HEK293 (cell line): ENCODE results near the gene MTOR.

Experiments
- BCL6B ChIP-seq: fragments of 450-650 bp; formaldehyde crosslinking; IDR thresholded peaks from 2 replicates; pipeline ENCODE4 v1.5.1; 2017; ENCODE audit warnings: missing biosample characterization, missing genetic modification characterization
- PRDM4 ChIP-seq: fragments of 450-650 bp; formaldehyde crosslinking; IDR thresholded peaks from 2 replicates; pipeline ENCODE4 v1.5.1; 2017; ENCODE audit warnings: missing biosample characterization, missing genetic modification characterization
- SCRT1 ChIP-seq: fragments of 450-650 bp; formaldehyde crosslinking; IDR thresholded peaks from 2 replicates; pipeline ENCODE4 v1.5.1; 2016; ENCODE audit warnings: missing biosample characterization, missing genetic modification characterization, borderline replicate concordance
- SCRT2 ChIP-seq: fragments of 450-650 bp; formaldehyde crosslinking; IDR thresholded peaks from 2 replicates; pipeline ENCODE4 v1.5.1; 2016; ENCODE audit warnings: missing biosample characterization, missing genetic modification characterization
- TRIM28 ChIP-seq: IDR thresholded peaks from 2 replicates; pipeline ENCODE4 v1.6.1; 2011; ENCODE audit warnings: low read length, control low read depth, borderline replicate concordance
- YY1 ChIP-seq: fragments of 450-650 bp; formaldehyde crosslinking; IDR thresholded peaks from 2 replicates; pipeline ENCODE4 v1.5.1; 2018; ENCODE audit warnings: missing biosample characterization, missing genetic modification characterization
- ZBTB11 ChIP-seq: fragments of 450-650 bp; formaldehyde crosslinking; conservative IDR thresholded peaks from 2 replicates; pipeline ENCODE4 v1.5.1; 2016; ENCODE audit warnings: low read depth, missing biosample characterization, missing genetic modification characterization
- ZBTB20 ChIP-seq: fragments of 450-650 bp; formaldehyde crosslinking; IDR thresholded peaks from 2 replicates; pipeline ENCODE4 v1.5.1; 2016; ENCODE audit warnings: missing biosample characterization, missing genetic modification characterization
- ZNF140 ChIP-seq: fragments of 450-650 bp; formaldehyde crosslinking; IDR thresholded peaks from 2 replicates; pipeline ENCODE4 v1.5.1; 2016; ENCODE audit warnings: missing biosample characterization, missing genetic modification characterization
- ZNF174 ChIP-seq: fragments of 450-650 bp; formaldehyde crosslinking; IDR thresholded peaks from 2 replicates; pipeline ENCODE4 v1.5.0; 2017; ENCODE audit warnings: missing biosample characterization, mild to moderate bottlenecking, missing genetic modification characterization
- ZNF2 ChIP-seq: fragments of 450-650 bp; formaldehyde crosslinking; IDR thresholded peaks from 2 replicates; pipeline ENCODE4 v1.5.1; 2016; ENCODE audit warnings: missing biosample characterization, missing genetic modification characterization
- ZNF223 ChIP-seq: fragments of 450-650 bp; formaldehyde crosslinking; IDR thresholded peaks from 2 replicates; pipeline ENCODE4 v1.5.1; 2016; ENCODE audit warnings: missing biosample characterization, missing genetic modification characterization
- ZNF26 ChIP-seq: fragments of 450-650 bp; formaldehyde crosslinking; IDR thresholded peaks from 2 replicates; pipeline ENCODE4 v1.5.1; 2016; ENCODE audit warnings: missing biosample characterization, missing genetic modification characterization
- ZNF266 ChIP-seq: fragments of 450-650 bp; formaldehyde crosslinking; IDR thresholded peaks from 2 replicates; pipeline ENCODE4 v1.5.1; 2016; ENCODE audit warnings: missing biosample characterization, missing genetic modification characterization, low read depth
- ZNF302 ChIP-seq: fragments of 450-650 bp; formaldehyde crosslinking; IDR thresholded peaks from 2 replicates; pipeline ENCODE4 v1.5.1; 2016; ENCODE audit warnings: missing biosample characterization, missing genetic modification characterization, low read depth
- ZNF449 ChIP-seq: fragments of 450-650 bp; formaldehyde crosslinking; IDR thresholded peaks from 2 replicates; pipeline ENCODE4 v1.5.1; 2017; ENCODE audit warnings: missing biosample characterization, mild to moderate bottlenecking, missing genetic modification characterization, moderate library complexity
- ZNF488 ChIP-seq: fragments of 450-650 bp; formaldehyde crosslinking; IDR thresholded peaks from 2 replicates; pipeline ENCODE4 v1.5.1; 2016; ENCODE audit warnings: missing biosample characterization, missing genetic modification characterization
- ZNF560 ChIP-seq: fragments of 450-650 bp; formaldehyde crosslinking; IDR thresholded peaks from 2 replicates; pipeline ENCODE4 v1.5.1; 2017; ENCODE audit warnings: missing biosample characterization, missing genetic modification characterization, borderline replicate concordance
- ZNF624 ChIP-seq: fragments of 450-650 bp; formaldehyde crosslinking; IDR thresholded peaks from 2 replicates; pipeline ENCODE4 v1.5.1; 2017; ENCODE audit warnings: missing biosample characterization, missing genetic modification characterization
- ZNF692 ChIP-seq: fragments of 450-650 bp; formaldehyde crosslinking; IDR thresholded peaks from 2 replicates; pipeline ENCODE4 v1.5.1; 2016; ENCODE audit warnings: missing biosample characterization, missing genetic modification characterization
- ZXDB ChIP-seq: fragments of 450-650 bp; formaldehyde crosslinking; IDR thresholded peaks from 2 replicates; pipeline ENCODE4 v1.5.1; 2016; ENCODE audit warnings: missing biosample characterization, missing genetic modification characterization

MTOR gene

GRCh38 chr1:11059968-11060830, 202.2 kb downstream of the MTOR start, which contains the start of gene SRM (continued):
- TF ChIP-seq ZNF488 (no peak), ZNF26 (tag by site-specific recombination) (no peak), ZNF624 (tag by site-specific recombination) (no peak), ZNF174 (no peak), ZNF302 (tag by site-specific recombination) (no peak), SCRT2 (tag by site-specific recombination) (0 out of 2 replicates have a peak, but pooled peaks have one; percentile 24), ZBTB20 (tag by site-specific recombination) (peak; percentile 80), ZNF449 (tag by site-specific recombination) (no peak), SCRT1 (no peak), ZBTB11 (tag by site-specific recombination) (peak; percentile 95), ZNF560 (tag by site-specific recombination) (no peak), ZNF692 (peak; percentile 25; the same call in 1 of the 2 replicates), ZNF223 (tag by site-specific recombination) (no peak), ZNF266 (no peak), TRIM28 (no peak), ZNF2 (tag by site-specific recombination) (no peak), YY1 (tag by site-specific recombination) (no peak; the same call in 1 of the 2 replicates), PRDM4 (tag by site-specific recombination) (no peak), ZNF140 (tag by site-specific recombination) (no peak), BCL6B (tag by site-specific recombination) (no peak), ZXDB (peak; percentile 57)
- TF ChIP-seq, all 188 proteins: peak for 36
